Stimulated activated CD8-positive, alpha-beta memory T cell treated with anti-CD3 and anti-CD28 coated beads, Interleukin-7, amount 100 ng/mL, for 1 hour (primary cell): ENCODE measurements around the gene PTPRE.

Source experiments
- DNase-seq, 2 donors: peaks; one replicate each; pipeline ENCODE4 v3.0.0-alpha.2; 2020; ENCODE audit warnings: low read depth in 2 of 2

The PTPRE gene

GRCh38 chr10:127926455-127926854 lies 19.6 kb downstream of the PTPRE start:
- no peak for DNase-seq

- no peak for DNase-seq
Observed at GRCh38 chr10:127928021-127928806, 21.3 kb downstream of the PTPRE start.

- no peak for DNase-seq
Observed at GRCh38 chr10:127932521-127933270, 25.8 kb downstream of the PTPRE start.

GRCh38 chr10:127933271-127933670 lies 26.4 kb downstream of the PTPRE start:
- no peak for DNase-seq

DNA sequence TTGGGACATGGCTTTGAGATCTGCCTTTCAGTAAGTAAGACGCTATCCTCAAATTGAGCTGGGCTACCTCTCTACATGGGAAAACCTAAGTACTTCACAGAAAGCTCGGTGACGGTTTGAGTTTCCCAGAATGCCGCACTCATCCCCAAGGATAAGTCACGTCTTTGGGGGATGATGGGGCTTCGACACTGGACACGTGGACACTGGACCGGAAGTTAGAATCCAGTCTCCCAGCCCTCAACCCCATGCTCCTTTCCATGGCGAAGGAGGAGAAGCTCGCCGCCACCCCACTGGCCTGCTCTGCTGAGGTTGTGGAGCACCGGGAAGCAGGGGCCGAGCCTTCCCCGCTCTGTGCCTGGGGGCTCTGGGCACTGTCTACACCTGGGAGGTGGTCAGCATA lies 27.5 kb downstream of the PTPRE start:
- DNase-seq: no peak

DNA sequence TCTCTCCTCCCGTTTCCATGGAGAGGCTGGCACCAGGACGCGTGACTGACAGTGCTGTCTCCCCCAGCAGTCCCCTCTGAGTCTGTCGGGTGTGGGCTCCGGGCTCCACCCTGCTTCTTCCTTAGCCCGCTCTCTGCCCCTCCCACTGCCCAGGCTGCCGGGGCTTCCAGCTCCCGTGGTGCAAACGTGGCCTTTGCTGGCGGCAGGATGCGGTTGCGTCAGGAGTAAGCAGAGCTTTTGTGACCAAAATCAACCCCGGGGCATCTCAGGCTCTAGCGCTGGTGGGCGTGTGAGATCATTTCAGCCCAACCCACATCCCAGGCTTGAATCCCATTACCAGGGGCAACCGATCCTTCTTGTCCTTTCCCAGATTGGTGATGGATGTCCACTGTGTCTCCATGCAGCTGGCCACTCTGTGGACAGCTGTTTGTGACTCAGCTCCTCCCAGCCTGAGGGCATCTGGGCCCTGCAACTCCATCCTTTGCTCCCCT lies 28.2 kb downstream of the PTPRE start:
- DNase-seq: no peak

DNA sequence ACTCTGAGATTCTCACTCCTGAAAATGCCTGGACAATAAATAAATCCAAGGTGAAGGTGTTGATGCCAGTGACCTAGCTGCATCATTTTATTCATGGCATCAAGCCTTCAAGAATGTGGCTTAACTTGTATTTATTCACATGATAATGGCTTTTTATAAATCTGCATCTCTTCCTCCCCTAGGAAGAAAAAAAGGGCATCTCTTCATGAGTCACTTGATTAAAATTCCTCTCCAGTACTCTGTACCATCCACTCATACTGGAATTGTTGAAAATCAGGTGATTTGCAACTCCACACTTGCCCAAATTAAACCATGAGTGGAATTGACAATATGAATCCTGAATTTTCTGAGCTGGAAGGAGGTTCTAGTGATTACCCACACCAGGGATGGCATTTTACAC lies 30.2 kb downstream of the PTPRE start:
- no peak for DNase-seq

- DNase-seq: no peak
Observed at GRCh38 chr10:127937915-127938463, 31.1 kb downstream of the PTPRE start.

DNA sequence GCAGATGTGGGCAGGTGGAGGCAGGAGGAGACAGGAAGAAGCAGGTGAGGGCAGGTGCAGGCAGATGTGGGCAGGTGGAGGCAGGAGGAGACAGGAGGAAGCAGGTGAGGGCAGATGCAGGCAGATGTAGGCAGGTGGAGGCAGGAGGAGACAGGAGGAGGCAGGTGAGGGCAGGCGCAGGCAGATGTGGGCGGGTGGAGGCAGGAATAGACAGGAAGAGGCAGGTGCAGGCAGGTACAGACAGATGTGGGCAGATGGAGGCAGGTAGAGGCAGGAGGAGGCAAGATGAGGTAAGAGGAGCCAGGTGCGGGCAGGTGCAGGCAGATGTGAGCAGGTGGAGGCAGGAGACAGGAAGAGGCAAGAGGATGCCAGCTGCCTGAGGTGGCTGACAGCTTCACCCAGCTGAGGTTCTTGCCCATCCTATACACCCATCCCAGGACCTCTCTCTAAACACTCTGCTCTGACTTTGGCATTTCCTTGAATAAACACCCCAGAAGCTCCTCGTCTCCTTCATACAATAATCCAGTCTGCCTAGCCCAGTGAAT lies 33.0 kb downstream of the PTPRE start:
- no peak for DNase-seq

DNA sequence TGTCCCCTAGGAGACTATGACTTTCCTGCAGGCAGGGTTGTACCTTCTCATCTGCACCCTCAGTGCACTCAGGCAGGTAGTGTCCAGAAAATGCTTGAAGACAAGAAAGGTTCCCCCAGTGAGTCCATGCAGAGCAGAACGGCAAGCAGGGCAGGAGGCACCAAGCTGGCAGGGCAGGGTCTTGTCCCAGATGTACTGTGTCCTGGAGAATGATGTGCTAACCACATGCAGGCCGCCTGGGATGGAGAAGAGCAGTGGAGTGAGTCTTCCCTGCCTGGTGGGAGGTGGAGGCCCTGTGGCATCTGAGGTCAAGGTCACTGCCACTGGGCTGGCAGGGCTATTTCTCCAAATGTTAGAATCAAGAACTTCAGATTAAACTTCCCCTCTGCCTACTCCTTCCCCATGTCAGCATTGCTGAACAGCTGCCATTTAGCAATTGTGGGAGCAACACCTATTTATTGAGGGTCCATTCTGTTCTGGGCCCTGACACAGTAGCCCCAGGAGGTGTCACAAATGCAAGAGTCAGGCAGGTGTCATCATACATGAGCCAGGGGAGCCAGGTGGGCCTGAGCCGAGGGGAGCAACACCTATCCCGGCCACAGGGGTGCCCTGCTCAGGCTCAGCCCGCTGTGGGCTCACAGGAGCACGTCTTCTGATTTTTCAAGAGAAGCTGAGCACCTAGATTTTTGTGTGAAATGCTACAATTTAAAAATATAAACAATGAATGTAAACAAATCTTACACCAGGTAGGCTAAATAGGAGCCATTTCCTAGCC lies 34.1 kb downstream of the PTPRE start:
- DNase-seq: no peak

- DNase-seq: no peak
Observed at GRCh38 chr10:127942811-127943210, 35.9 kb downstream of the PTPRE start.

DNA sequence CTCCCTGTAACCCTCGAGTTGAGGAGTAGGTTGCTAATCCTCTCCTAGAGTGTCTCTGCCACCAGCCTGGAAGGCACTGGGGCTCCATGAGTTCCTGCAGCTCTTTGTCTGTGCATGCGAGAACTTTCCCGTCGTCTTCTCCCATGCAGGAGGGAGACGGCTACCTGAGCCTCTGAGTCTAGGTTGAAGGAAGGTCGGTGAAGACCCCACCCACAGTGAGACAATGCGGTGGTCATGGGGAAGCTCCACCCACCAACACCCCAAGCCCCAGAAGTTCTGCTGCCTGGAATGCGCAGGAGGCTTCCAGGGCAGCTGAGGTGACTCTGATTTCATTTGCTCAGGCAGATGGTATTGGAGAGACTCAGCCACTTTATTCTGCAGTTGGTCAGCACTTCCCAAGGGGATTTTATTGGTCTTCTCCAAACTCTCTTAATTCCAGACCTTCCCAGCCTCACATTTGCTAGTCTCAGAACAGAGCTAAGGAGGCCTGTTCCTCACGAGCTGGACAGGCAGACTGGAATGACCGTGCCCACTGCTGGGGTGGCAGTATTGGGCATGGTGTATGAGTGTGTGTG lies 36.5 kb downstream of the PTPRE start:
- DNase-seq: no peak

DNA sequence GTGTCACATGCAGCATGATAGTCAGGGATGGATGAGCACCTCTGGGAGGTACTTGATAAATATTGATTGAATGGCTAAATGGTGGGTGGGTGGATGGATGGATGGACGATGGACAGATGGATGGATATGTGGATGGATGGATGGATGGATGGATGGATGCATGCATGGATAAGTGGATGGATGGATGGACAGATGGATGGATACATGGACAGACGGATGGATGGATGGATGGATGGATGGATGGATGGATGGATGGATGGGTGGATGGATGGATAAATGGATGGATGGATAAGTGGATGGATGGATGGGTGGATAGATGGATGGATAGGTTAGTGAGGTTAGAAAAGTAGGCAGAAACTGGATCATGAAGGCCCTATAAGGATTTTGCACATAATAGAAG lies 37.4 kb downstream of the PTPRE start:
- DNase-seq: no peak

GRCh38 chr10:127945341-127945758 lies 38.4 kb downstream of the PTPRE start:
- no peak for DNase-seq

- DNase-seq: no peak
Observed at GRCh38 chr10:127945948-127946711, 39.2 kb downstream of the PTPRE start.

- DNase-seq: no peak
Observed at GRCh38 chr10:127947211-127947610, 40.3 kb downstream of the PTPRE start.

DNA sequence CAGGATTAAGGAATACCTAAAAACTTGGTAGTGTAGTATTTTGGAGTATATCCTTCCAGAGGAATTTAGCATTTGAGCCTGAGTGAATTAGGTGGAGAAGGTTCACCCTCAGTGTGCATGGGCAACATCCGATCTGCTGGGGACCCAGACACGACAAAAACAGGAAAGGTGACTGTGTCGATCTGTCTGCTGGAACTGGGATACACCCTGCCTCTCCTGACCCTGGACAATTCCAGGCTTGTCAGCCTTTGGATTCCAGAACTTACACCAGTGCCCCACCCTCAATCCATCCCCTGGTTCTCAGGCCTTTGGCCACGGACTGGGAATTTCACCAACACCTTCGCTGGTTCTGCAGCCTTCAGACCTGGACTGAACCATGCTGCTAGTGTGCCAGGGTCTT lies 41.9 kb downstream of the PTPRE start:
- DNase-seq: no peak

GRCh38 chr10:127949831-127950230 lies 42.9 kb downstream of the PTPRE start:
- DNase-seq: no peak

DNA sequence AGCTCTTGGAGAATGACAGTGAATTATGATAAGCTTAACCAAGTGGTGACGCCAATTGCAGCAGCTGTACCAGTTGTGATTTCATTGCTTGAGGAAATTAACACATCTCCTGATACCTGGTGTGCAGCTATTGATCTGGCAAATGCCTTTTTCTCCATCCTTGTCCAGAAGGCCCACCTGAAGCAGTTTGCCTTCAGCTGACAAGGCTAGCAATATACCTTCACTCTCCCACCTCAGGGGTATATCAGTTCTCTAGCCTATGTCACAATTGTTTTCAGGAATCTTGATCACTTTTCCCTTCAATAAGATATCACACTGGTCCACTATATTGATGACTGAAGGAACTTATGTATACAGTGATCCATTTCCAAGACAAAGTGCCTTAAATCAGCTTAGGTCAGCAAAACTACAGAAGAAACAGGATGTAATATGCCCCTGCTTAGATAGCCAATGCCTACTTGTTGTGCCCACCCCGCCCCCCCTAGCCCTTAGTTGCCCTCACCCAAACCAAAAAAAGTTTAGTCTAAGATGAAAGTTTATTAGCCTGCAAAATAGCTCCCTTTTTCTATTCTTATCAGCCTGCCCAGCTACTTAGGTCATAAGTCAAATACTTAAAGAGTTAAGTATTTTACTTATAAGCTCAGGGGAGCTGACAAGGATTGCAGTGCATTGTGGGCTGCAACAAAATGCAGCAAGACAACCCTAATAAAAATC lies 45.1 kb downstream of the PTPRE start:
- DNase-seq: no peak

DNA sequence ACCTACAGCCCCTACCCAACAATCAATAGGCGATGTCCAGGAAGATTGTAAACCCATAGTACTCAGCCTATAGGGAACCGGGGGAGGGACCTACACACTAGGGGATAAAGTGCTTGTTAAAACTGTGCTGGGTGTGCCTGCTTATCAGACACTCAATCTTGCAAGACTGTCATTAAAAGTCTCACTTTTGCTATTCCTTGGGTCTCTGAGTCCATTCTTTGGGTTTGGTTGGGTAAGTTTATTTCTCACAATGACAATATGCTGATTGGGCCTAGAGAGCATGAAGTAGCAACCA lies 45.6 kb downstream of the PTPRE start:
- no peak for DNase-seq
